ENCODE measurements around the gene ANO4.

DNA sequence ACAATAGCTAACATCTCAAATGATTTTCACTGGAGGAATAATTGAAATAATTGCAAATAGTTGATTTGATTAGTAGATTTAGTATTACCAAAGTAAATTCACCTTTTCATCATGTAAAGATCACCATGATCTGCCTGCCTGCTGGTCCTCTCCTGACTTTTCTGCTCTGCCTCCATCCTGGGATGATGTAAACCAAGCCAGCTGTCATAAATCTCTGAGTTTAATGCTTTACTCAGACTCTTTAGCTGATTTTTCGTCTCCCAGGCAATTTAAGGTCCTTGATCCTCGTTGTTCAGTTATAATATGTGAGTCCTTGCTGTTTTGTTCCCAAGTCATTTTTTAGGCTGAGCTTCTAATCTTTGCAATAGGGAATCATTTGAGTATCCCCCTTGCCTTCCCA is 138.0 kb downstream of the ANO4 start:
- TF ChIP-seq ZNF274 (IDR thresholded peaks at IDR 0.05; ENCODE audit: low read depth, low read length): no peak
- TF ChIP-seq YY1 (IDR thresholded peaks at IDR 0.05; ENCODE audit: insufficient read depth, insufficient read length): no peak
- no peak for TF ChIP-seq SUZ12 (IDR thresholded peaks at IDR 0.05; ENCODE audit: extremely low read depth, insufficient read depth, insufficient read length)

All from NT2/D1 (cell line).